Measurements from ENCODE around the gene TM6SF1.
"Not testable (repeated sequence)": the region's sequence is repeated elsewhere in the genome, so short reads cannot be mapped to it uniquely, and the experiment has no call there.

TM6SF1 gene

GRCh38 chr15:83118968-83119367 lies 11.5 kb downstream of the TM6SF1 start:
- no peak for DNase-seq

DNA sequence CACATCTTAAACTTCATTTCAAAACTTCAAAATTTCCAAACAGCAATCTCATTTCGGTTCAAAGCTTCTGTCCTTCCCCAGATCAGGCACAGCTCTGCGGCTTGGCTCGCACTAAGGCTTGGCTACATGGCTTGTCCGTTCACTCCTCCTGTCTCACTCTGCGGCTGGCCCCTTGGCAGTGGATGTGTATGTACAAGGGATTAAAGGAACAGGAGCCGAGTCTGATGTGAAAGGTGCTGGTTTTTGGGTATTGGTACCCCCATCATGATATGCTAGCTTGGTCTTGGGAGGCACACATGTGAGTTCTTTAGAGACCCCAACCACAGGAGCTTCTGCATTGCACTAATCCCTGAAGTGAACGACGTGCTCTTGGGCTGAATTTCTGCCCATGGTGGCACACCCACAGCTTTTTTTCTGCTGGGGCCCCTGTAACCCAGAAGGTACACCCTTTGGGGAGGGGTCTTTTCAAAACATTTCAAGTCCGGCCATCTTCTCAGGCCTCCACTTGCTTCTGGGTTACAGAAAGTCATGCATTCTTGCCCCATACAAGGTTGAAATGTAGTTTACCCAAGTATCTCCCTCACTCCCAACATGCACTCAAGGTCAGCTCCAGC lies 12.6 kb downstream of the TM6SF1 start:
- no peak for DNase-seq

DNA sequence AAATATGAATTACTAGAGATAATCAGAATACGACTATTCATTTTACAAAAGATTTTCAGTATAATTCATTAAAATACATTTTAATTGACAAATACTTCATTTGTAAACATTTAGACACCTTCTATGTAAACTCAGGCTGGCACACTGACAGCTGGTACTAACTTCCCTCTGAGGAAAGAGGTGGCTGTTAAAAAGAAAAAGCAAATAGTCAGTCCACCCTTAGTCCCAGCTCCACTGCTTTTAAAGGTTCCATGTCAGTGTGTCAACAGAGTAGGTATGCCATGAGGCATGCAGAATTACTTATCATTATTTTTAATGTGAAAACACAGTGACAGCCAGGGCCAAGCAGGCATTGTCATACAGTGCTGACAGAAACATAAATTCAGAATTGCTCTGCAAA lies 16.1 kb downstream of the TM6SF1 start:
- DNase-seq: no peak

GRCh38 chr15:83127547-83128150 lies 20.2 kb downstream of the TM6SF1 start:
- no peak for DNase-seq

DNA sequence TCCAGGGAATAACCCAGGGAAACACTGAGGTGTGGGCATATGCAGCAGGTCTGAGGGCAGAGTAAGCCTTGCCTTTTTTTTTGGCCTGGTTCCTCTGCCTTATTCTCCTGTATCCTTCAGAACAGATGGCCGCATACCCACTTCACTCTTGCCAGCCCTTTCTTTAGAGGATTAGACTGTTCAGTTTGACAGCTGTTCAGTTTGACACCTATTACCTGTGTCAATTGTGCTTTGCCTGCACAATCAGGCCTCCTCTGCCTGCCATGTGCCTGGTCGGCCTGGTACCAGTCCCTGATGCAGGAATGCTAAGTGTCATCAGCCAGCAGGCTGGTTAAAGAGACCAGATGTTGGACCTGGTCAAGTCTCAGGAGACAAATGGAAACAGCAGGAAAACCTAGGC lies 22.3 kb downstream of the TM6SF1 start:
- DNase-seq: no peak

- DNase-seq: no peak
Observed at GRCh38 chr15:83132861-83133523, 25.5 kb downstream of the TM6SF1 start.

GRCh38 chr15:83142151-83142550 lies 34.7 kb downstream of the TM6SF1 start:
- not testable (repeated sequence) for DNase-seq

DNA sequence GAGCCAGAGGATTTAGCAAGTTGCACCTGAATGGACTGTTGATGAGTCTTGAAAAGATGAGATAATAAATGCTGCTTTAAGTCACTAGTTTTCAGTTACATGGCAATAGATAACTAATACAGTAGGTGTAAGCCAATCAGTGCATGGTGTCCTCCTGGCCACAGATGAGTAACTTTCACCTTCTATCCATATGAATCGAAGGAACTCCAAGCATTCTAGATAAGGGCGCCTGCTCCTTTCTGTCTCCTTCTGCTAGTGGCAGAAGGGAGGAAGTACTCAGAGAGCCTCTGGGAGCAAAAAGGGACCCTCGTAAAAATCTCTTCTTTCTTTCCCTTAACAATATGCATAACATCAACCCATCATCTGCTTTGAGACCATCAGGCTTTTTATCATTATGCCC lies 37.3 kb downstream of the TM6SF1 start:
- DNase-seq: no peak

- no peak for DNase-seq
Observed at GRCh38 chr15:83153288-83153687, 45.8 kb downstream of the TM6SF1 start.

GRCh38 chr15:83155942-83156341 lies 48.5 kb downstream of the TM6SF1 start:
- no peak for DNase-seq

DNA sequence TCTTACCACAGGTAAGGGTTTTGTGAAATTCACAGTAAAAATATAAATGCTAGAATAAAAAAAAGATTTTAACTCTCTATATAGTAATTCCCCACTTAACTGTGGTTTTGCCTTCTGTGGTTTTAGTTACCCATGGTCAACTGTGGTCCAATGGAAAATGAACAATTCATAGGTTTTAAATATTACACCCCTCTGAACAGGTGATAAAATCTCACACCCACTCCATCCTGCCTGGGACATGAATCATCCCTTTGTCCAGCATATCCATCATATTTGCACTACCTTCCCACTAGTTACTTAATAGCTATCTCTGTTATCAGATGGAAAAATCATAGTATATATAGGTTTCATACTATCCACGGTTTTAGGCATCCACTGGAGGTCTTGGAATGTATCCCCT lies 50.9 kb downstream of the TM6SF1 start:
- DNase-seq: no peak

DNA sequence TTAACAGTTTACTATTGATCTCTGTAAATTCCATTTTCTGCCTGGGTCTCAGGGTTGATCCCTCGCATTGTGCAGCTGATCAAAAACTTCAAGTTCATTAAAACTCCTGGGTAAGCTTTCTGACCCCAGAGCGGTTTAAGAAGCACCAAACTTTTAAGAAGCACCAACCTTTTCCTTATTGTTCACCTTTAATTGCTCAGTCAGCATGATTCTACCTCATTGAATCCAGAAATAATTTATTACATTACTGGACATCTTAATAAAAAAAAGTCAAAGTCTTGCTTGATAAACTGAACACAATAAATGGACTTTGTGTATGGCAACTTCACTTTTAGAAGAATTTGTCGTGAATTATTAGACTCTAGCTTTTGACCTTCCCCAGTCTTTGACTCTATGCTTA lies 53.3 kb downstream of the TM6SF1 start:
- DNase-seq: no peak

GRCh38 chr15:83163032-83163431 lies 55.6 kb downstream of the TM6SF1 start:
- DNase-seq: no peak

DNA sequence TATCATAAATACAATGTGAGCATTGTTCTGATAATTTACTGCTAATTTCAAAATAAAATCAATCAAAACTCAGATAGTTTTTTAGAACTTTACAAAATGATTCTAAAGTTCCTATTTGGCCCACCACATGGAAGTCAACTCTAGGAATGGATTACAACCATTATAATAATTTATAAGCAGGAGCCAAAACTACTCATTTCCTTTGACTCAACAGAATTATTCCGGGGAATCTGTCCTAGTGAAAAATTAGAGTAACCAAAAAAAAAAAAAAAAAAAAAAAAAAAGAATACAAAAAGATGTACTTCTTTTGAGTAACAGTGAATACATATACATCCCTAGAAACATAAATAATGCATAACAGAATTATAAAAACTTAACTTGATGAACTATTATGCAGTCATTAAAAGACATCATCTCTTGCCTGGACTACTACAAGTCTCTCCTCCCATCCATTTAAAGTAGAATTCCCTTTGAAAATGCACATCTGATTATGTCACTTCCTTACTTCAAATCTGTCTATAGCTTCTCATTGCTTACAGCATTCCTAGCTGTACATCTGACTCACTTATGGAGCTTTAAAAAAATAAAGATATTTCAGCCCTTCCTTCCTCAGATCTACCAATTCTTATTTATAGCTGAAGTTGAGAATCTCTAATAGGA lies 56.8 kb downstream of the TM6SF1 start:
- DNase-seq: no peak

- DNase-seq: no peak
Observed at GRCh38 chr15:83164771-83165404, 57.4 kb downstream of the TM6SF1 start.

DNA sequence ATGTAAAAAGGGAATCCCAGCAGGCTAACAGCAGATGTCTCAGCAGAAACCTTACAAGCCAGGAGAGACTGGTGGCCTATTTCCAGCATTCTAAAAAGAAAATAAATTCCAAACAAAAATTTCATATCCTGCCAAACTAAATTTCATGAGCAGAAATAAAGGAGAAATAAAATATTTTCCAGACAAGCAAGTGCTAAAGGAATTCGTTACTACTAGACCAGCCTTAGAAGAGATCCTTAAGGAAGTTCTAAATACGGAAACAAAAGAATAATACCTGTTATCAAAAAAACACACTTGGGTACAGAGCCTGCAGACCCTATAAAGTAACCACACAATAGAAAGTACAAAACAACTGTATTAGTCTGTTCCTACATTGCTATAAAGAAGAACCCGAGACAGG lies 58.8 kb downstream of the TM6SF1 start:
- DNase-seq: no peak

DNA sequence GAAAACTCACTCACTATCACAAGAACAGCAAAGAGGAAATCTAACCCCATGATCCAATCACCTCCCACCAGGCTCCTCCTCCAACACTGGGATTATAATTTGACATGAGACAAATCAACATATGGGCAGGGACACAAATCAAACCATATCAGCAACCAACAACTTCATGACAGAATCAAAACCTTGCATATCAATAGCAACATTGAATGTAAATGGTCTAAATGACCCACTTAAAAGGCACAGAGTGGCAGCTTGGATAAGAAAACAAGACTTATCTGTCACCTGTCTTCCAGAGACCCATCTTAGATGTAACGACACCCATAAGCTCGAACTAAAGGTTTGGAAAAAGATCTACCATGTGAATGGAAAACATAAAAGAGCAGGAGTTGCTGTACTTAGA lies 59.4 kb downstream of the TM6SF1 start:
- DNase-seq: no peak

- not testable (repeated sequence) for DNase-seq
Observed at GRCh38 chr15:83169576-83169975, 62.1 kb downstream of the TM6SF1 start.

DNA sequence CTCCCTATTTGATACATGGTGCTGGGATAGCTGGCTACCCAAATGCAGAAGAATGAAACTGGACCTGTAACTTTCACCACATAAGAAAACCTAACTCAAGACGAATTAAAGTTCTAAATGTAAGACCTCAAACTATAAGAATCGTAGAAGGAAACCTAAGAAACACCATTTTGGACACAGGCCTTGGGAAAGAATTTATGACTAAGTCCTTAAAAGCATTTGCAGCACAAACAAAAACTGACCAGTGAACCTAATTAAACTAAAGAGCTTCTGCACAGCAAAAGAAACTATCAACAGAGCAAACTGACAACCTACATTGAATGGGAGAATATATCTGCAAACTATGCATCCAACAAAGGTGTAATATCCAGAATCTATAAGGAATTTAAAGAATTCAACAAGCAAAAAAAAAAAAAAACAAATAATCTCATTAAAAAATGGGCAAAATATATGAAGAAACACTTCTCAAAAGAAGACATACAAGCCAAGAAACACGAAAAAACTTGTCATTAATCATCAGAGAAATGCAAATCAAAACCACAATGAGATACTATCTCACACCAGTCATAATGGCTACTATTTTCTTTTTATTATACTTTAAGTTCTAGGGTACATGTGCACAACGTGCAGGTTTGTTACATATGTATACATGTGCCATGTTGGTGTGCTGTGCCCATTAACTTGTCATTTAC lies 63.2 kb downstream of the TM6SF1 start:
- no peak for DNase-seq

- DNase-seq: no peak
Observed at GRCh38 chr15:83174891-83175290, 67.4 kb downstream of the TM6SF1 start.

DNA sequence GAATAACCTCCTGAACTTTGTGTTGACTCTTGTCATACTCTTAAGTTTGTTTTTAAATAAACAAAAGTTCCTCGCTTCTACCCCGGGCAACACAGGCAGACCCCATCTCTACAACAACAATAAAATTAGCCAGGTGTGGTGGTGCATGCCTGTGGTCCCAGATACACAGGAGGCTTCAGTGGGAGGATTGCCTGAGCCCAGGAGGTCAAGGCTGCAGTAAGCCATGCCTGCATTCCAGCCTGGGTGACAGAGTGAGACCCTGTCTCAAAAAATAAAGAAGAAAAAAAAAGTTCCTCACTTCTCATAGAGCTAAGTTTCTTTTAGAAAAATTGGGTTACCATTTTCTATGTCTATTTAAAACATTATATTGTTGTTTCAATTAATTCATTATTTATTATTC lies 70.9 kb downstream of the TM6SF1 start:
- DNase-seq: no peak

DNA sequence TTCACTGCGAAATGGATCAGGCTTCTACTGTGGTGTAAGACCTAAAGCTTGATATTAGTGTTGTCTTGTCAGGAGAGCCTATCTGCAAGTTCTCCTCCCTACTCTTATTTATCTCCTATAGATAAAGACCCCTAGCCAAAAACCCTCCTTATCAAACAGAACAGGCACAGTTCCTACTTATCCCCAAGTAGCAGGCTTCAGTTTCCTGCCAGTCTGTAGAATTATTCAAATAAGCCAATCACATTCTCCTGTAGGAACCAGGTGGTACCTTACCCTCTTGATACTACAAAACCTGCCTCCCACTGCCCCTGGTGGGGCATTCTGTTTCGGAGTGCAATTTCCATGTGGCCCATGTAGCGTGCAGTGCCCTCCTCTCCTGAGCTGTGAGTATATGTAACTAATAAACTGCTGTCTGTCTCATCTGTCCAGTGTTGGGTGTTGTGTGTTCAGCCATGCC lies 71.5 kb downstream of the TM6SF1 start:
- no peak for DNase-seq

DNA sequence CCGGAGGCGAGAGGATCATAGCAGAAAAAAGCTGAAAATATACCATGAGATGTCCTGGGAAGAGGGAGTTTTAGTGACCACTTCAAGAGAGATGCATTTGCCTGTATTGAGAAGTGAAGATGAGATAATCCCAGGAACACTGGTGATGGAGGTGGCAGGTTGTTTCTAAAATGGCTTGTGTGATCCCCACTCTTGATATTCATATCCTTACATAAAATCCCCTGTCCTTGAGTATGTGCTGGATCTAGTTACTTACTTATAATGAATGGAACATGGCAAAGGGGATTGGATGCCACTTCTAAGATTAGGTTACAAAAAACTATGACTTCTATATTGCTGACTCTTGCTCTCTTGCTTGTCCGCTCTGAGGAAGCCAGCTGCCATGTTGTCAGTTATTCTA lies 78.1 kb downstream of the TM6SF1 start:
- DNase-seq: no peak

Measured in stimulated activated CD4-positive, alpha-beta T cell treated with anti-CD3 and anti-CD28 coated beads, Interleukin-12 subunit alpha, Interleukin-12 subunit beta, amount 100 ng/mL, for 4 hours (primary cell).